HEK293 (cell line): Measurements from ENCODE around the gene CKB.

Experiments
- HIC1 ChIP-seq: fragments of 450-650 bp; formaldehyde crosslinking; IDR thresholded peaks from 2 replicates; pipeline ENCODE4 v1.5.1; 2016; ENCODE audit warnings: missing biosample characterization, missing genetic modification characterization
- MZF1 ChIP-seq: fragments of 450-650 bp; formaldehyde crosslinking; IDR thresholded peaks from 2 replicates; pipeline ENCODE4 v1.5.1; 2017; ENCODE audit warnings: missing biosample characterization, missing genetic modification characterization, borderline replicate concordance
- SALL2 ChIP-seq: fragments of 450-650 bp; formaldehyde crosslinking; IDR thresholded peaks from 2 replicates; pipeline ENCODE4 v1.5.0; 2017; ENCODE audit warnings: missing biosample characterization, mild to moderate bottlenecking, missing genetic modification characterization, borderline replicate concordance
- ZBTB20 ChIP-seq: fragments of 450-650 bp; formaldehyde crosslinking; IDR thresholded peaks from 2 replicates; pipeline ENCODE4 v1.5.1; 2016; ENCODE audit warnings: missing biosample characterization, missing genetic modification characterization
- ZBTB44 ChIP-seq: fragments of 450-650 bp; IDR thresholded peaks from 2 replicates; pipeline ENCODE4 v1.5.1; 2018; ENCODE audit warnings: missing biosample characterization, mild to moderate bottlenecking, missing genetic modification characterization
- ZBTB49 ChIP-seq: fragments of 450-650 bp; formaldehyde crosslinking; IDR thresholded peaks from 2 replicates; pipeline ENCODE4 v1.5.1; 2016; ENCODE audit warnings: missing biosample characterization, missing genetic modification characterization, low read depth
- ZEB2 ChIP-seq: fragments of 450-650 bp; formaldehyde crosslinking; IDR thresholded peaks from 2 replicates; pipeline ENCODE4 v1.5.1; 2016; ENCODE audit warnings: missing biosample characterization, missing genetic modification characterization
- ZFP69B ChIP-seq: fragments of 450-650 bp; formaldehyde crosslinking; IDR thresholded peaks from 2 replicates; pipeline ENCODE4 v1.5.1; 2016; ENCODE audit warnings: missing biosample characterization, missing genetic modification characterization
- ZNF112 ChIP-seq: fragments of 450-650 bp; formaldehyde crosslinking; IDR thresholded peaks from 2 replicates; pipeline ENCODE4 v1.5.0; 2017; ENCODE audit warnings: missing biosample characterization, missing genetic modification characterization
- ZNF202 ChIP-seq: fragments of 450-650 bp; formaldehyde crosslinking; IDR thresholded peaks from 2 replicates; pipeline ENCODE4 v1.5.1; 2016; ENCODE audit warnings: missing biosample characterization, missing genetic modification characterization, borderline replicate concordance
- ZNF211 ChIP-seq: fragments of 450-650 bp; formaldehyde crosslinking; IDR thresholded peaks from 2 replicates; pipeline ENCODE4 v1.5.1; 2016; ENCODE audit warnings: low read depth, missing biosample characterization, missing genetic modification characterization
- ZNF280C ChIP-seq: fragments of 450-650 bp; formaldehyde crosslinking; IDR thresholded peaks from 2 replicates; pipeline ENCODE4 v1.5.1; 2016; ENCODE audit warnings: missing biosample characterization, missing genetic modification characterization
- ZNF362 ChIP-seq: fragments of 450-650 bp; formaldehyde crosslinking; IDR thresholded peaks from 2 replicates; pipeline ENCODE4 v1.5.1; 2016; ENCODE audit warnings: missing biosample characterization, missing genetic modification characterization
- ZNF37A ChIP-seq: fragments of 450-650 bp; IDR thresholded peaks from 2 replicates; pipeline ENCODE4 v1.5.1; 2018; ENCODE audit warnings: missing biosample characterization, missing genetic modification characterization
- ZNF394 ChIP-seq: fragments of 450-650 bp; formaldehyde crosslinking; IDR thresholded peaks from 2 replicates; pipeline ENCODE4 v1.5.1; 2016; ENCODE audit warnings: missing biosample characterization, missing genetic modification characterization, mild to moderate bottlenecking, moderate library complexity, borderline replicate concordance
- ZNF426 ChIP-seq: fragments of 450-650 bp; formaldehyde crosslinking; IDR thresholded peaks from 2 replicates; pipeline ENCODE4 v1.5.1; 2017; ENCODE audit warnings: missing biosample characterization, missing genetic modification characterization, mild to moderate bottlenecking, inconsistent platforms, moderate library complexity
- ZNF449 ChIP-seq: fragments of 450-650 bp; formaldehyde crosslinking; IDR thresholded peaks from 2 replicates; pipeline ENCODE4 v1.5.1; 2017; ENCODE audit warnings: missing biosample characterization, mild to moderate bottlenecking, missing genetic modification characterization, moderate library complexity
- ZNF473 ChIP-seq: fragments of 450-650 bp; formaldehyde crosslinking; IDR thresholded peaks from 2 replicates; pipeline ENCODE4 v1.5.1; 2017; ENCODE audit warnings: missing biosample characterization, missing genetic modification characterization
- ZNF488 ChIP-seq: fragments of 450-650 bp; formaldehyde crosslinking; IDR thresholded peaks from 2 replicates; pipeline ENCODE4 v1.5.1; 2016; ENCODE audit warnings: missing biosample characterization, missing genetic modification characterization
- ZNF544 ChIP-seq: fragments of 450-650 bp; formaldehyde crosslinking; IDR thresholded peaks from 2 replicates; pipeline ENCODE4 v1.5.0; 2017; ENCODE audit warnings: missing biosample characterization, missing genetic modification characterization
- ZNF549 ChIP-seq: fragments of 450-650 bp; IDR thresholded peaks from 2 replicates; pipeline ENCODE4 v1.5.1; 2018; ENCODE audit warnings: missing biosample characterization, missing genetic modification characterization, mild to moderate bottlenecking, inconsistent platforms, moderate library complexity
- ZNF561 ChIP-seq: fragments of 450-650 bp; IDR thresholded peaks from 2 replicates; pipeline ENCODE4 v1.5.1; 2018; ENCODE audit warnings: missing biosample characterization, missing genetic modification characterization, borderline replicate concordance
- ZNF654 ChIP-seq: fragments of 450-650 bp; formaldehyde crosslinking; IDR thresholded peaks from 2 replicates; pipeline ENCODE4 v1.5.1; 2016; ENCODE audit warnings: low read depth, missing biosample characterization, missing genetic modification characterization
- ZNF701 ChIP-seq: fragments of 450-650 bp; formaldehyde crosslinking; IDR thresholded peaks from 2 replicates; pipeline ENCODE4 v1.5.1; 2016; ENCODE audit warnings: missing biosample characterization, missing genetic modification characterization
- ZNF768 ChIP-seq: fragments of 450-650 bp; formaldehyde crosslinking; IDR thresholded peaks from 2 replicates; pipeline ENCODE4 v1.5.1; 2018; ENCODE audit warnings: missing biosample characterization, mild to moderate bottlenecking, missing genetic modification characterization
- ZNF777 ChIP-seq: fragments of 450-650 bp; formaldehyde crosslinking; IDR thresholded peaks from 2 replicates; pipeline ENCODE4 v1.5.1; 2017; ENCODE audit warnings: missing biosample characterization, missing genetic modification characterization, borderline replicate concordance
- ZSCAN16 ChIP-seq: fragments of 450-650 bp; formaldehyde crosslinking; IDR thresholded peaks from 2 replicates; pipeline ENCODE4 v1.5.1; 2016; ENCODE audit warnings: missing biosample characterization, missing genetic modification characterization

CKB gene

GRCh38 chr14:103519043-103519836 lies 3.4 kb downstream of the CKB start (continued):
- TF ChIP-seq ZSCAN16 (tag by site-specific recombination) (no peak), ZNF654 (tag by site-specific recombination) (0 out of 2 replicates have a peak, but pooled peaks have one; percentile 12), ZNF211 (no peak), ZNF473 (no peak), MZF1 (peak; percentile 13; the same call in 1 of the 2 replicates), ZNF701 (tag by site-specific recombination) (no peak), ZNF362 (tag by site-specific recombination) (no peak), ZEB2 (tag by site-specific recombination) (no peak; the same call in none of the 2 replicates), ZNF488 (tag by site-specific recombination) (no peak), ZNF394 (no peak), ZNF549 (no peak), ZNF202 (no peak), ZFP69B (tag by site-specific recombination) (peak; percentile 81), SALL2 (tag by site-specific recombination) (no peak), HIC1 (tag by site-specific recombination) (peak; percentile 87), ZNF426 (tag by site-specific recombination) (no peak), ZNF777 (tag by site-specific recombination) (no peak), ZNF561 (tag by site-specific recombination) (peak; percentile 68; the same call in 1 of the 2 replicates), ZBTB20 (peak; percentile 73; the same call in 1 of the 2 replicates), ZNF112 (tag by site-specific recombination) (no peak), ZNF449 (tag by site-specific recombination) (no peak), ZNF37A (tag by site-specific recombination) (no peak), ZNF280C (tag by site-specific recombination) (no peak), ZBTB49 (no peak), ZNF768 (tag by site-specific recombination) (no peak), ZNF544 (tag by site-specific recombination) (no peak), ZBTB44 (tag by site-specific recombination) (peak; percentile 83)
